ENCODE results near the gene ADA.
A peak's percentile ranks its signal among the peaks of the same experiment; 100 is the strongest.

ADA gene

DNA sequence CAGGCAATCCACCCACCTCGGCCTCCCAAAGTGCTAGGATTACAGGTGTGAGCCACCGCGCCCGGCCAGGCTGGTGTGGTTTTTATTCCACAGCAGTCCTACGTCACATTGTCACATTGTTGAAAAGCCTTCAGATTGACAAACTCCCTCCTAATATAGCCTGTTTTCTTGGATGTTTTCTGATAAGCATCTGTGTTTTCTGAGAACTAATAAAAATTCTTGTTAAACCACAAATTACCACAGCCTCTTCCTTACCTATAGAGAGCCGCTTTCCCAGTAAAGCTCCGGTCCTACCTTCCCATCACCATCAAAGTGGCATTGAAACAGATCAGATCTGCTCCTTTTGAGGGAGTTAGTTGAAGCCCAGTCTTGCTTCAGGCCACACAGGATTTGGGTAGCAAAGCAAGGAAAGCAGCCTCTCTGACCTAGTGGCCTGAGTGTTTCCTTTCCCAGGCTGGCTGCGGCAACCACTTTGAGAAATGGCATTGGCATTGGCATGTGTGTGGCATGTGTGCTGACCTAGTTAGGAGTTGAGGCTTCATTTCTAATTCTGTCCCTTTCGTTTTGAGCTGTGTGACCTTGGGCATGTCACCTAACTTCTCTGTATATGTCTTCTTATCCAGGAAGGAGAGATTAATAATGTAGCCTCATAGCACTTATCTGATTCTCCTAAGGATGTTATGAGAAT, 70.8 kb downstream of the ADA start:
- TF ChIP-seq, protein P1, sequence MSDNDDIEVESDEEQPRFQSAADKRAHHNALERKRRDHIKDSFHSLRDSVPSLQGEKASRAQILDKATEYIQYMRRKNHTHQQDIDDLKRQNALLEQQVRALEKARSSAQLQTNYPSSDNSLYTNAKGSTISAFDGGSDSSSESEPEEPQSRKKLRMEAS (IDR thresholded peaks at IDR 0.05; ENCODE audit: low read depth, low read length), result no peak
- TF ChIP-seq POLR2A (IDR thresholded peaks at IDR 0.05; ENCODE audit: extremely low read depth, insufficient read length), result no peak
- TF ChIP-seq MYC (IDR thresholded peaks at IDR 0.05; ENCODE audit: low read depth, low read length), result no peak
- TF ChIP-seq, protein P2, sequence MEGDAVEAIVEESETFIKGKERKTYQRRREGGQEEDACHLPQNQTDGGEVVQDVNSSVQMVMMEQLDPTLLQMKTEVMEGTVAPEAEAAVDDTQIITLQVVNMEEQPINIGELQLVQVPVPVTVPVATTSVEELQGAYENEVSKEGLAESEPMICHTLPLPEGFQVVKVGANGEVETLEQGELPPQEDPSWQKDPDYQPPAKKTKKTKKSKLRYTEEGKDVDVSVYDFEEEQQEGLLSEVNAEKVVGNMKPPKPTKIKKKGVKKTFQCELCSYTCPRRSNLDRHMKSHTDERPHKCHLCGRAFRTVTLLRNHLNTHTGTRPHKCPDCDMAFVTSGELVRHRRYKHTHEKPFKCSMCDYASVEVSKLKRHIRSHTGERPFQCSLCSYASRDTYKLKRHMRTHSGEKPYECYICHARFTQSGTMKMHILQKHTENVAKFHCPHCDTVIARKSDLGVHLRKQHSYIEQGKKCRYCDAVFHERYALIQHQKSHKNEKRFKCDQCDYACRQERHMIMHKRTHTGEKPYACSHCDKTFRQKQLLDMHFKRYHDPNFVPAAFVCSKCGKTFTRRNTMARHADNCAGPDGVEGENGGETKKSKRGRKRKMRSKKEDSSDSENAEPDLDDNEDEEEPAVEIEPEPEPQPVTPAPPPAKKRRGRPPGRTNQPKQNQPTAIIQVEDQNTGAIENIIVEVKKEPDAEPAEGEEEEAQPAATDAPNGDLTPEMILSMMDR (IDR thresholded peaks at IDR 0.05; ENCODE audit: low read depth, low read length), result no peak
- no peak for DNase-seq (ENCODE audit: low read depth)
- H3K4me3 ChIP-seq (ENCODE audit: low read depth, low read length), result no peak overlapping the region

- no peak overlapping the region for H3K4me3 ChIP-seq (ENCODE audit: low read depth, low read length)
- DNase-seq (ENCODE audit: low read depth), result no peak
- no peak for TF ChIP-seq MYC (IDR thresholded peaks at IDR 0.05; ENCODE audit: low read depth, low read length)
- TF ChIP-seq, protein P1 (IDR thresholded peaks at IDR 0.05; ENCODE audit: low read depth, low read length), result no peak
- TF ChIP-seq, protein P2 (IDR thresholded peaks at IDR 0.05; ENCODE audit: low read depth, low read length), result no peak
Measured at GRCh38 chr20:44579313-44580081, 72.0 kb downstream of the ADA start.

GRCh38 chr20:44576297-44576696, 75.2 kb downstream of the ADA start:
- peak; percentile 82 for DNase-seq (ENCODE audit: low read depth)
- no peak overlapping the region for H3K4me3 ChIP-seq (ENCODE audit: low read depth, low read length)
- TF ChIP-seq POLR2A (IDR thresholded peaks at IDR 0.05; ENCODE audit: extremely low read depth, insufficient read length) (no peak), MYC (IDR thresholded peaks at IDR 0.05; ENCODE audit: low read depth, low read length) (no peak)
- TF ChIP-seq, protein P1 (IDR thresholded peaks at IDR 0.05; ENCODE audit: low read depth, low read length), result no peak; the same call in none of the 2 replicates
- TF ChIP-seq, protein P2 (IDR thresholded peaks at IDR 0.05; ENCODE audit: low read depth, low read length), result peak; percentile 52

- TF ChIP-seq POLR2A (IDR thresholded peaks at IDR 0.05; ENCODE audit: extremely low read depth, insufficient read length) (no peak), MYC (IDR thresholded peaks at IDR 0.05; ENCODE audit: low read depth, low read length) (no peak)
- TF ChIP-seq, protein P2 (IDR thresholded peaks at IDR 0.05; ENCODE audit: low read depth, low read length), result no peak
- TF ChIP-seq, protein P1 (IDR thresholded peaks at IDR 0.05; ENCODE audit: low read depth, low read length), result no peak
- no peak overlapping the region for H3K4me3 ChIP-seq (ENCODE audit: low read depth, low read length)
- DNase-seq (ENCODE audit: low read depth), result no peak
Measured at GRCh38 chr20:44574372-44574771, 77.1 kb downstream of the ADA start.

DNA sequence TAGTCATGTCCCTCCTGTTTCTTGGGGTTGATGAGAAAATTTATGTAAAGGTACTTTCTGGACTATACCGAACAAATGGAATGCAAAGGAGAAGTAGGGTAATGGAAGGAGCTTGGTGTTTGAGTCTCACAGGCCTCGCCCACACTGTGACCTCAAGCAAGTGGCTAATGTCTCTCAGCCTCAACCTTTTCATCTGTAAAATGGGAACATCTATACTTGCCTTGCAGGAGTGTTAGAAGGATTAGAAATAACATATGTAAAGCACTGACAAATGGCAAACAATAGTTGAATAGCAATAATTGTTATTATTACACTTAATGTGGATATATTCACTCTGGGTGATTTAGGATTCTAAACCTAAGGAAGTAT, 78.0 kb downstream of the ADA start:
- TF ChIP-seq MYC (IDR thresholded peaks at IDR 0.05; ENCODE audit: low read depth, low read length), result no peak
- TF ChIP-seq, protein P2 (IDR thresholded peaks at IDR 0.05; ENCODE audit: low read depth, low read length), result no peak
- TF ChIP-seq POLR2A (IDR thresholded peaks at IDR 0.05; ENCODE audit: extremely low read depth, insufficient read length), result no peak
- TF ChIP-seq, protein P1 (IDR thresholded peaks at IDR 0.05; ENCODE audit: low read depth, low read length), result no peak
- DNase-seq (ENCODE audit: low read depth), result no peak
- no peak overlapping the region for H3K4me3 ChIP-seq (ENCODE audit: low read depth, low read length)
